ENCODE results near the gene CSN2.
"Not testable (repeated sequence)": the region's sequence is repeated elsewhere in the genome, so short reads cannot be mapped to it uniquely, and the experiment has no call there.

Gene CSN2, protein sequence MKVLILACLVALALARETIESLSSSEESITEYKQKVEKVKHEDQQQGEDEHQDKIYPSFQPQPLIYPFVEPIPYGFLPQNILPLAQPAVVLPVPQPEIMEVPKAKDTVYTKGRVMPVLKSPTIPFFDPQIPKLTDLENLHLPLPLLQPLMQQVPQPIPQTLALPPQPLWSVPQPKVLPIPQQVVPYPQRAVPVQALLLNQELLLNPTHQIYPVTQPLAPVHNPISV

DNA sequence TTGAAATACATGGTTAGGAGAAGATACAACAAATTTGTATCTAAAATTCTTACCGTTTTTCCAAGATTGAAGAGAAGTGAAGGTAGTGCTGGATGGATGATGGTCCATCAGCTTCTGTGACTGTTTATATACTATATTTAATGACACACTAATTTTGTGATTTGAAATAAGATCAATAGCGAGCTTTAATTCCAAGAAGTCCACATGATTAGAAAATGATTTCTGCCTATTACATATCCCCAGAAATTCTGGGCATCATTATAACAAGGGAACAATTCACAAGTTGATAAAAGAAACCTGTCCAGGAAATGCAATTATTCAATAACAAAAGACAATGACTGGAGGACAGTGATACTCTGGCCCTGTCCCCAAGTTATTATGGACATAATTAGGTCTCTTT, at the start of gene CSN2:
Gene CSN2 (minus strand): TSS at position 101 of the 400 bp plus-strand sequence. CDS start 4,733 bp downstream, outside the sequence.
- no peak for DNase-seq

DNA sequence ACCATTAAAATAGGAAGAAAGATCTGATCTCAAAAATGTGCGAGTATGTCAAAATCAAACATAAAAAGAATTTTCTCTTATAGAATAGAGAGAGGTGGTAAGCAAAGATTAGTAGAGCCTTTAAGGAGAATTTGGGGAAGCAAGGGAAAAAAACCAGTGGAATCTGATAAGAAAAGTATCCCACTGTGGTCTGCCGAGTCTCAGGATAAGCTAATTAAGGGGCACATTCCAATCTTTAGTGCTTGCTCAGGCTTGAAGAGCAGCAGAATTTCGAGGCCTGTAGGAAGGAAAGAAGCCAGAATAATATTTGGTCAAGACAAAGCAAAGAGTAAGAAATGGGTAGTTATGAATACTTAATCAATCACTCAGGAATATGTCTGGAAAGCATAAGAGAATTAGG, 43.2 kb upstream of the CSN2 start:
- no peak for DNase-seq

DNA sequence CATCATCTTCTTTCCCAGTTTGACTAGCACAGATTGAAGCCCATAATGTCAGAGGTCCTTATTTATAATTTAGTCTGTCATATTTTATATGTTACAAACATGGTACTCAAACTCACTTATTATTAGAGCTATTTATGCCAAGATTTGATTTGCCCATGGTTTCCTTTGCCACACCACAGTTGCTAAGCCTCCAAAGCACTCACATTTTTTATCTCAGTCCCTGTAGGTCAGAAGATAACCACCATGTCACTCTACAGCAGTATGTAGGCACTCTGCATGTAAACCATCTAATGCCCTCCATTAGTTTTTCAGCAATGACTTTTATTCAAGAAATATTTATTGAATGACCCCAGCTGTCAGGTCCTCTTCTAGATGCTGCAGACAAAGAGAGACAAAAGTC, 37.0 kb upstream of the CSN2 start:
- DNase-seq: no peak

DNA sequence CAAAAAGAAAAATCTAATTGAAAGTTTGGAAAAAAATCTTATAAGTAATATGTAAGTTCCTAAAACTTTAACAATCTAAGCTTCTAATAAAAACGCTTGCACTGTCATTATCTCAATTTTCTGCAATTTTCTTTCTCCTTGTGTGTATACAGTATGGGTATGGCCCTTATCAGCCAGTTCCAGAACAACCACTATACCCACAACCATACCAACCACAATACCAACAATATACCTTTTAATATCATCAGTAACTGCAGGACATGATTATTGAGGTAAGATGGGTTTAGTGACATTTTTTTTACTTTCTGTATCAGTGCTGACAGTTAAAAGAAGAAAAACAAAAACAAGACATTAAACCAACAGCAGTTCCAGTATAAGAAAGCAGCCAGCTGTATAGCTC, 35.2 kb upstream of the CSN2 start:
- DNase-seq: no peak

DNA sequence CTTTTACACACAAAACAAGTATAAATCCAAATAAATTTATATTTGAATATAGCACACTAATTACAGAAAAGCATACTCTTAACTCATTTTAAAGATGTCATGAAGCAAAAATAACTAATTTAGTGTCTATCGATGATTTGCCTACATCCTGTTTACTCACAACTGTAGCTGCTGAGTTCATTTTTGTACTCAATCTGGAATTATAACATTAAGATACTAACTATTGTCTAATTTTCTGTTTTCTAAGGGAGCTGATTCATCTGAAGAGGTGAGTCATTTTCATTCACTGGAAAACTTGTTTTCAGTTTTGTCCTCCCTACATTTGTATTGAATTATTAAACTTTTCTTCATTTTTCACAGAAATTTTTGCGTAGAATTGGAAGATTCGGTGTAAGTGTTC, 33.9 kb upstream of the CSN2 start:
- DNase-seq: no peak

DNA sequence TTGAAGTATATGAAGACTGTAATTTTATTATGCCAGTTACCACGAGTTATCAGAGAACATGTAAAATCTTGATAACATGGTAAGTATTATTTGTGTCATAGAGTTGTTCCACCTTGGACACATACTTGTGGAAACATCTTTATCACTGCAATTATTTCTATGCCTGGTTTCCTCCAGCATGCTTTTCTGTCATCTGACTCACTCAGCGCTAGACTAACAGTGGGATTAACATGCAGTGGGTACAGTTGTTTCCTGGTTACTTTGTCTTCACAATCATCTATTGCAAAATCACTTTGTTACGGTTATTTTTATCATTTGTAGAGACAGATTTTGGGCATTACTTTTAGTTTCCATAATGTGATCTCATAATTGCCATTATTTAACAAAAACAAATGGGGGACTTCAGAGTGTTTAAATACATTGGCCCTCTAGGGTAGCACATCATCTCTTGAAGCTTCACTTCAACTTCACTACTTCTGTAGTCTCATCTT, 30.0 kb upstream of the CSN2 start, which contains the start of gene STATH:
Gene STATH (plus strand): TSS at position 441 of the 491 bp plus-strand sequence. CDS start 2,472 bp downstream, outside the sequence.
- DNase-seq: no peak

DNA sequence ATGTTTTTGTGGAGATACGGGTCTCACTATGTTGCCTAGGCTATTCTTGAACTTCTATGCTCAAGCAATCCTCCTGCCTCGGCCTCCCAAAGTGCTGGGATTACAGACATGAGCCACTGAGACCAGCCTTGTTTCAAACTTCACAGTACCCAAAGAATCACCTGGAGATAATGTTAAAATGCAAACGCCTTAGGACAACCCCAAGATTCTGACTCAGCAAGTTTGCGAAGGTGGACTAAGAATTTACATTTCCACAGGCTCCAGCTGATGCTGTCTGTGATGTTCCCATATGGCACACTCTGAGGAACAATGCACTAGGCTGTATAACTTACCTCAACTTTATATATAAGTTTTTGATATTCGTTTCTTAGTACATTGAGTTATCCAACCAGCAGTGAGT, 29.3 kb upstream of the CSN2 start:
- no peak for DNase-seq

DNA sequence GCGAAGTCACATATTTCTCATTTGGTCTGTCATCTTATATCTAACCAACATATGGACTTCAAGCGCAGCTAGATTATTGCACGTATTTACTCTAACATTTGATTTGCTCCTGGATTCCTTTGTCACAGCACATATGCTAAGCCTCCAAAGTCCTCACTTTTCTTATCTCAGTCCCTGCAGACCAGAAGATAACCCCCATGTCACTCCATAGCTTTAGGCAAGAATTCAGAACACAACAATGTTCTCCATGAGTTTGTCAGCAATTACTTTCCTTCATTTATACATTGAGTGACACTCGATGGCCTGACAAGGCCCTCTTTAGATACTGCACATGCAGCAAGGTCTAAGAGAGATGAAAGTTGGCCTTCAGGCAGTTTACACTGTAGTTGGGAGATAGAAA, 25.5 kb upstream of the CSN2 start:
- DNase-seq: no peak

DNA sequence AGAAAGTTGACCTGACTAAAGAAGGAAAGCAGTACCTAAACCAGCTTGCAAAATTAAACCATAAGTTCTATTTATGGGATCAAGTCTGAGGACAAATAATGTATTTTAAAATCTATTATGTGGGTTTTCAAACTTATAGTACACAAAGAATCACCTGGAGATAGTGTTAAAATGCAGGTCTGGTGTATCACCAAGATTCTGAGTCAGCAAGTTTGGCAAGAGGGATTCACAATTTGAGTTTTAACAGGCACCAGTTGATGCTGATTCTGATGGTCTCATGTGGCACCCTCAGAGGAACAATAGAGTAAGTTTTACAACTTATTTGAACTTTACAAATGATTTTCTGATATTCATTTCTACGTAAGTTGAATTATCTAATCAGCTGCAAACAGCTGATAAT, 21.1 kb upstream of the CSN2 start:
- DNase-seq: no peak

DNA sequence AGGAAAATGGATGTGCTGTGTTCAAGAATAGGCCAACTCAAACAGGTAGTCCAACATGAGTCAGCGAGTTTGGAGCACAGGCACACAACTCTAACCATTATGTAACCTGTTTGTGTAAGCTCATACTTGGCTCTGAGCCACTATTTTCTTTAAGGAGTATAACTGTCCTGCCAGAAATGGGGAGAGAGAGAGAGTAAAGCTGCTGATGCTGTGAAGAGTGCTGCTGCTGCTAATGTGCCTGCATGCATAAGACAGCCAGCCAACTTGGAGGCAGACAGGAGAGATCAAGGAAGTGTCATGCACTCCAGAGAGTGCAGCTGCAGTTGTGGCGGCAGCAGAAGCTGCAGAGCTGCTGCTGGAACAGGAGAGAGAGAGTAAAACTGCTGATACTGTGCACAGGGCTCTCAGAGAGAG, 18.5 kb upstream of the CSN2 start:
- peak; percentile 1 for DNase-seq

DNA sequence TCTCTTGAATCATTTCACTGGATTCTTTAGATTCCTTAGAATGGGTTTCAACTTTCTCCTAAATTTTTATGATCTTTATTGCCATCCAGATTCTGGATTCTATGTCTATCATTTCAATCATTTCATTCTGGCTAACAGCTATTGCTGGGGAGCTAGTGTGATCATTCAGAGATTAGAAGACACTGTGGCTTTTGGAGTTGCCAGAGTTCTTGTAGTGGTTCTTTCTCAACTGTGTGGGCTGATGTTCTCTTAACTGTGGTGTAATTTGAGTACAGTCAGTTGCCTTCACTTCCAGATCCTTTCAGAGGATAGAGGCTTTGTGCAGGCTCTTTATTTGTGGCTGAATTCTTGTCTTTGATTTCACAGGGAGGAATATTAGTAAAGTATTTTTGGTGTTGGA, 12.1 kb upstream of the CSN2 start:
- no peak for DNase-seq

DNA sequence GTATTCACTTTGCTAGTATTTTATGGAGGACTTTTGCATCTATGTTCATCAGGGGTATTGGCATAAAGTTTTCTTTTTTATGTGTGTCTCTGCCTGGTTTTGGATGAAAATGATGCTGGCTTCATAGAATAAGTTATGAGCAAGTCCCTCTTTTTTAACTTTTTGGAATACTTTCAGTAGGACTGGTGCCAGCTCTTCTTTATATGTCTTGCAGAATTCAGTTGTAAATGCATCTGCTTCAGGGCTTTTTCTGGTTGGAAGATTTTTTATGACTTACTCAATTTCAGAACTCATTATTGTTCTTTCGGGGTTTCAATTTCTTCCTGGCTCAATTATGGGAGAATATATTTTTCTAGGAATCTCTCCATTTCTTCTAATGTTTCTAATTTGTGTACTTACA, 9.1 kb upstream of the CSN2 start:
- no peak for DNase-seq

DNA sequence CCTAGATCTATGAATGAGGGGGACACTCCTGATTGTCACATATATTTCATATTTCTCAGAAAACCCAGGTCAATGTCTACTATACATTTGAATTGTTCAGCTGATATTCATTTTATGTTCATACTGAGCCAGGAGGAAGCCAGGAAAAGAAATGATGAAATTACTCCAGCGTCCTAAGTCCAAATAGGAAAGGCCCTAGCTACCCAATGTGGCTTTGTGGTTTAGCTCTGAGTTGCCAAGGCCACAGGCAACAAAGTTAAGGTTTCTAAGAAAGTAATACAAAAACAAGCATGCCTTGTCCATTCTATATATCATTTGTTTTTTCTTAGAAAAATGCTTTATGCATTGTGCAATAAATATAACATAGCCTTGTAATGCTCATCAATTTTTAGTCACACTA, 4.5 kb upstream of the CSN2 start:
- DNase-seq: no peak

DNA sequence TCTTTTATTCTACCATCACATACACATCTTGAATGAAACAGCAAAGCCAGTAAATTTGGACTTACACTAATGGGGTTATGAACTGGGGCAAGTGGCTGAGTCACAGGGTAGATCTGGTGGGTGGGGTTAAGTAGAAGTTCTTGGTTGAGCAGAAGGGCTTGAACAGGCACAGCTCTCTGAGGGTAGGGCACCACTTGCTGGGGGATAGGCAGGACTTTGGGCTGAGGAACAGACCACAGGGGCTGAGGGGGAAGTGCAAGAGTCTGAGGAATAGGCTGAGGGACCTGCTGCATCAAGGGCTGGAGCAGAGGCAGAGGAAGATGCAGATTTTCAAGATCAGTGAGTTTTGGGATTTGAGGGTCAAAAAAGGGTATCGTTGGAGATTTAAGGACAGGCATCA, 8.3 kb downstream of the CSN2 start:
- DNase-seq: no peak

DNA sequence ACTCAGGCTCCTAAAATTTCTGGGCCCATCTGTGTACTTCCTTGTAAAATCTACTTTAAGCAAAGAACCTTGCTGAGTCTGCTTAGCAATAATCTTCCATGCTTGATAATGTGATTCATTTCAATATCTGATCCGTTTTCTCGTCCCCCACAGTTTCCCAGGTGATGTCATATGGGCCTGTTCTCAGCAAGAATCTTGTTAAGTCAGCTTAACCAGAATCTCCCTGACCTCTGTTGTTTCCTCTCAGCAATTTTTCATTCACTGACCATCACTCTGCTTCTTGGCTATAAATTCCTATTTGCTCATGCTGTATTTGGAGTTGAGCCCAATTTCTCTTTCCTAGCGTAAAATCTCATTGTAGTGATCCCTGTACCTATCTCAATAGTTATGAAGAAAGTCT, 13.9 kb downstream of the CSN2 start:
- DNase-seq: no peak

DNA sequence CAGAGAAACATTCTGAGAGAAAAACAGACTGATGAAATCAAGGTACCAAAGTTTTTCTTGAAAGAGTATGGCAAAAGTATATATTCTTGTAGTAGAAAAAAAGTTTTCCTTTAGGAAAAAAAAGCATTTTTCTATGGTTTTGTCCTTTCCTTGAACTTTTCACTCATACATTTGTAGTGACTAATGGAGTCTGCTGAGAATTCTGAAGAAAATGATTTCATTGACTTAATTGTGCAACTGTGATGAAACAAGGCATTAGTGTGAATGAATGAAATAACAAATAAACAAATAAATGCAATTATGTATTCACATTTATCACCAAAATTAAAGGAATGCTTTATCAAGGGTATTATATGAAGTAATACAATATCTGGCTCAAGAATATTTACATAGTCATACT, 29.0 kb downstream of the CSN2 start:
- no peak for DNase-seq

DNA sequence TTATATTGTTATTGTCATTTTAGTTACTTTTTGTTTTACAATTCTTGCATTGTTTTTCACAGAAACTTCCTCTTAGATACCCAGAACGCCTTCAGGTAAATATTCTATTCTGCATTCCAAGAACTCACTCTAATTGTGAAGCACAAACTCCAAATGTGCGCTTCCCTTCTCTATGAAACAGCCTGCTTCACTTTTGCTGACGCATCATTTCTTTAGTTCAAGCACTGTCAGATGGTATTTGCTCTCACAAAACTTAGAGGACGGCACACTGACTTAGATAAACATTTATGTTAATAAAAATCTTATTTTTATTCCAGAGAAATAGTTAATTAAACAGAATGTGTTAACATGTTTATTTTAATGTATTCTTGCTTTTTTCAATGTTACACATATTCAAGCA, 31.4 kb downstream of the CSN2 start:
- no peak for DNase-seq

DNA sequence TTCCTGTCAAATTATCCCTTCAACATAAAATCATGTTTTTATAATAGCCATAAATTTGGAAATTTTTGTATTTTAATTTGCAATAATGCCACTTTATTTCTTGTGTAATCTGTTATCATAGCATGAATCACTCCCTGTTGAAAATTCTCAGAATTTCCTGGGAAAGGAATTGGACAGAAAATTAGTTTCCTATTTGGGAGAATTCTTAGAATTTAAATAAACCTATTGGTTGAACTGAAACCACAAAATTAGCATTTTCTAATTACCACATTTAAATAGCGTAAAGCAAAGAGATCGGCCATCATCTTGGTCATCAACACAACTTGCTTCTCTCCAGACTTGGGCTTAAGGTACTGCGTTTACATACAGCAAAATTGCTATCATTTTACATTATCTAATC, 34.8 kb downstream of the CSN2 start, which contains the start of gene CSN1S1:
Gene CSN1S1 (plus strand): TSS at position 301 of the 400 bp plus-strand sequence. CDS start 1,488 bp downstream, outside the sequence.
- no peak for DNase-seq

DNA sequence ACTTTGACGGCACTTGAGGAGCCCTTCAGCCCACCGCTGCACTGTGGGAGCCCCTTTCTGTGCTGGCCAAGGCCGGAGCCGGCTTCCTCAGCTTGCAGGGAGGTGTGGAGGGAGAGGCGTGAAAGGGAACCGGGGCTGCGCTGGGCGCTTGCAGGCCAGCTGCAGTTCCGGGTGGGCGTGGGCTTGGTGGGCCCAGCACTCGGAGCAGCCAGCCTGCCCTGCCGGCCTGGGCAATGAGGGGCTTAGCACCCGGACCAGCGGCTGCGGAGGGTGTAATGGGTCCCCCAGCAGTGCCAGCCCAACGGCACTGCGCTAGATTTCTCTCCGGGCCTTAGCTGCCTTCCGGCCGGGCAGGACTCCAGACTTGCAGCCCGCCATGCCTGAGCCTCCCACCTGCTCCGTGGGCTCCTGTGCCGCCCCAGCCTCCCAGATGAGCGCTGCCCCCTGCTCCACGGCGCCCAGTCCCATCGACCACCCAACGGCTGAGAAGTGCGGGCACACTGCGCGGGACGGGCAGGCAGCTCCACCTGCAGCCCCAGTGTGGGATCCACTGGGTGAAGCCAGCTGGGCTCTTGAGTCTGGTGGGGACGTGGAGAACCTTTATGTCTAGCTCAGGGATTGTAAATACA, 41.6 kb downstream of the CSN2 start:
- not testable (repeated sequence) for DNase-seq

DNA sequence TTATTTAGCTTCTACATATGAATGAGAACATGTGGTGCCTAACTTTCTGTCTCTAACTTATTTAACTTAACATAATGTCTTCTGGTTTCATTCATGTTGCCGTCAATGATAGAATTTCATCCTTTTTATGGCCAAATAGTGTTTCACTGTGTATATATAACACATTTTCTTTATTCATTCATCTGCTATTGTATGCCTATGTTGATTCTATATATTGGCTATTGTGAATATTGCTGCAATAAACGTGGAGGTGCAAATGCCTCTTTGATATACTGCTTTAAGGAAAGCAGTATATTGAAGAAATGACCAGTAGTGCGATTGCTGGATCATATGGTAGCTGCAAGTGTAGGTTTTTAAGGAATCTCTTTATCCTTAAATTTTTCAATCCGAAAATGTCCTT, 44.7 kb downstream of the CSN2 start:
- no peak for DNase-seq

DNA sequence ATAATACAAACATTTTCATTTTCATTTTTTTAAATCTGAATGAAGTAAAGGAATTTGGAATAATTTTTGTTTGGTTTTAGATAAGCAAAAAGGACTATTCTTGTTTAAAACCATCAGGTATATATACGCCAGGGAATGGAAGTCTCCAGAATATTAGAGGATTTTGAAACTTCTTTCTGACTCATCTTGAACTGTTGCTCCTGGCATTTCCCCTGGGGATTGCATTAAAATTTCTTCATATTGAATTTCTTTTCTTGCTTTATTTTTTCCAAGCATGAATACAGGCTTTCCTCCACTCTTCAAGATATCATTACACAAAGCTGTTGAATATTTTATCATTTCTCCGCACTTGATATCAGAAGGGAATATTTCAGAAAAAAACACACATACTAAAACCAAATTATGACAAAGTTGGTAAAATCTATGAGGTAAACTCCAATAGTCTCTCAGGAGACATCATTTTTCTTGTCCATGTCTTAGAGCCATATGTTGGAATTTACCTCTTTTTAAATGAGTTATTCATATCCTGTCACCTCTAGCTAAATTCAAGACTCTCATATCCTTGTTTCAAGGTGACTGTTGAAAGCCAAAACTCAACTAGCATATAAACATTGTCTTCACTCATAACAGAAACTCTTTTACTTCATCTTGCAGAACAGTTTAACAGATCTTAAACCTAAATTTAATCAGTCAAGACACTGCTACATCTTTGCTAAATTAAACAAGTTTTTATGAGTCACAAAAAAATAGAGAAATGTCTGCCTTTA, 55.3 kb downstream of the CSN2 start:
- no peak for DNase-seq

DNA sequence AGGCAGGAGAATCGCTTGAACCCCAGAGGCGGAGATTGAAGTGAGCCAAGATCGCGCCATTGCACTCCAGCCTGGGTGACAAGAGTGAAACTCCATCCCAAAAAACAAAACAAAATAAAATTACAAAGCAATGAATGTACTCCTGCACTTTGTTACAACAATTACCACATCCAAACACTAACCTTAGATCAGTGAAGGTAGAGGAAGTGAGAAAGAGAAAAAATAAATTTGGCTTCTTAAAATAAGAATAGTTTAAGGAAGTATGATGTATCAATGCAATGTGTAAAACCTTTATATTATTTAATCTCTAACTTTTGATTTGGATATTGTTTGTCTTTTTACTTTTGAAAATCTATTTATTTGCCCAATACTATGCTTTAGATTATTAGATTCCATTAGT, 56.3 kb downstream of the CSN2 start:
- DNase-seq: no peak

DNA sequence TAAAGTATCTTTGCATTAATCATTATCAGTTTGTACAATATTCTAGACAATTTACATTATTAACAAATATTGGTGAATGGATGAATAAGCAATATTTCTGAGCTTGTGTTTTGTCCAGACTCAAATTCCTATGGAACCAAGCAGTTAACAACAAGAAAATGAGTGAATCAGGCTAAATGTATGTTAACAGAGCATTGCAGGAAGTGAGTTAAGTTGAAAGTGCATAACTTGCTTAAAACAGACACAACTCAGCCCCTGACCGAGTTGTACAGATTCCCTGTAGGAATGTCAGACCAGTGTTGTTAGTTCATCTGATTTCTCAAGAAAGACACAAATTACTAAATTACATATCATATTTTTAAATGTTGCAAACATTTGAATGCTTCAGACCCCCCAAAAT, 58.4 kb downstream of the CSN2 start:
- DNase-seq: no peak

Data from retina (tissue), 1 donor.